ENCODE measurements around the gene ADARB2.
"Not testable (repeated sequence)": the region's sequence is repeated elsewhere in the genome, so short reads cannot be mapped to it uniquely, and the experiment has no call there.

ADARB2 gene

DNA sequence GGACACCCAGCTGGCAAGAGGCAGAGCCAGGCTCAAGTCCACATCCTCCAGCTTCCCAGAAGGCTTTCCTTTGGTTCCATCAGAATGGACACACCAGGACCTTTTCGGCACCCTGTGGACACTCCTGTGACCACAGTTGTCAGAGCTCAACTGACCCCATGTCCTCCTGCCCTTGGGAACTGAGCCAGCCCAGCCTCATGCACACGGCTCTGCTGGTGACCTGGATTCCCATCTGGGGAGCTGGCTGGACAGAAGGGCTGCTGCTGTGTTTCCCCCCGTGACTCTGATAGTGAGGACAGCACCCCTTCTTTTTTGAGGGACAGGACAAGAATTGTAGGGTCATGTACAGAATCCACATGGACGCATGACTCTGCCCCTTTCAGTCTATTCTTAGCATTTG is 392.0 kb downstream of the ADARB2 start:
- no peak for DNase-seq (ENCODE audit: low read depth)

DNA sequence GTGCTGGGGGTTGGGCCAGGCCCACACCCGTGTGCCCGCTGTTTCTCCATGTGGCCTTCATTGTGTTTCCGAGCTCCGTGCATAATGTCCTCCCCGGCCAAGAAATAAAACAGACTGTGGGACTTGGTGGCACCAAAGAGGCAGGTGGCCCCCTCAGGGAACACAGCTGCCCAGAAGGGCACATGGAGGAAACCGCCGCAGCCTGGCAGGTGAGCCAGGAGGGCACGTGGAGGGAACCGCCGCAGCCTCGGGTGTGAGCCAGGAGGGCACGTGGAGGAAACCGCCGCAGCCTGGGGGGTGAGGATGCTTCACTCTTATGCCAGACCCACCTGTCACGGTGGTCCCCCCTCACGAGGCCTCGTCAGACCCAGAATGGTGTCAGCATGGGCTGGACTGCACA is 392.5 kb downstream of the ADARB2 start:
- DNase-seq (ENCODE audit: low read depth), result no peak

DNA sequence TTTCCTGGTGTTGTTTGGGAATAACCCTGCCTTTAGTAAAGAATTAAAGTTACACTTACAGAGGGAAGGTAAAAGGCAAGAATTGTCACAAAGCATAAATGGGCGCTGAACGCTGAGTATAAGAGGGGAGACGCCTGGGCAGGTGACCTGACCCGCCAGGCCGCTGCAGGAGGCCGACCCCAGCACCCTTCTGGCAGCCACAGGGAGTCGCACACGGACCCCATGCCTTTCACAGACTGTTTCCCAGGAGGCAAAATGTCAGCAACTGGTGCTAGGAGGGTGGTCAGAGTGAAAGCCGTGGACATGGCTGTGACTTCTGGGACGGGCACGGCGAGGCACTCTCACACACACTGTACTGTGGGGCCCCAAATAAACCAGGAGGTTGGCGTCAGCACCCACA is 392.9 kb downstream of the ADARB2 start:
- DNase-seq (ENCODE audit: low read depth), result no peak

DNA sequence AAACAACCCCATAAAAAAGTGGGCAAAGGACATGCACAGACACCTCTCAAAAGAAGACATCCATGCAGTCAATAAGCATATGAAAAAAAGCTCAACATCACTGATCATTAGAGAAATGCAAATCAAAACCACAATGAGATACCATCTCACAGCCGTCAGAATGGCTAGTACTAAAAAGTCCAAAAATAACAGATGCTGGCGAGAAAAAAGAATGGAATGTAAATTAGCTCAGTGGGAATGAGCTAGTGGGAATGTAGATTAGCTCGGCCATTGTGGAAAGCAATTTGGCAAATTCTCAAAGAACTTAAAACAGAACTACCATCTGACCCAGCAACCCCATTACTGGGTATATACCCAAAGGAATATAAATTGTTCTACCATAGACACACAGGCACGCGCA is 394.1 kb downstream of the ADARB2 start:
- no peak for DNase-seq (ENCODE audit: low read depth)

DNA sequence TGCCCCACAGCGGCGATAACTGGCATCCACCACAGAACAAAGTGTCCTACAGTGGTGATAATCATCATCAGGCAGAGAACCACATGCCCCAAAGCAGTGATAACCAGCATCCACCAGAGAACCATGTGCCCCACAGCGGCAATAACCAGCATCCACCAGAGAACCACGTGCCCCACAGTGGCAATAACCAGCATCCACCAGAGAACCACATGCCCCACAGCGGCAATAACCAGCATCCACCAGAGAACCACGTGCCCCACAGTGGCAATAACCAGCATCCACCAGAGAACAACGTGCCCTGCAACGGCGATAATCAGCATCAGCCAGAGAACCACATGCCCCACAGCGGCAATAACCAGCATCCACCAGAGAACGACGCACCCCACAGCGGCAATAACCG is 396.3 kb downstream of the ADARB2 start:
- not testable (repeated sequence) for DNase-seq (ENCODE audit: low read depth)

DNA sequence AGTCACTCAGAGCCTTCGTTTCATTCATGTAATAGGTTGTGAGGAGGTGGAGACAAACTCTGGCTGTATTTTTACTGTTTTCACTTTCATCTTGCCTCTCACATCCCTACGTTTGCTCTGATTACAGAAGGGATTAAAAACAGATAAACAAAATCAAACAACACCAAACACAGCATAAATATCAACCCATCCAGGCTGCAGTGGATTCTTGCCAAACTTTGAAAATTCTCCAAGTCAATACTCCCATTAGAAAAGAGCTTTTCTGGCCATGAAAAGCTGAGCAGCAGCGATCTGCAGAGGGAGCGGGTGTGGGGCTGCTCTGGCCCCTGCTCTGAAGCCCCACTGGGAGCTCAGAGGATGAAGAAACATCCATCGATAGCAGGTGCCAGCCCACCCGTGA is 397.9 kb downstream of the ADARB2 start:
- no peak for DNase-seq (ENCODE audit: low read depth)

DNA sequence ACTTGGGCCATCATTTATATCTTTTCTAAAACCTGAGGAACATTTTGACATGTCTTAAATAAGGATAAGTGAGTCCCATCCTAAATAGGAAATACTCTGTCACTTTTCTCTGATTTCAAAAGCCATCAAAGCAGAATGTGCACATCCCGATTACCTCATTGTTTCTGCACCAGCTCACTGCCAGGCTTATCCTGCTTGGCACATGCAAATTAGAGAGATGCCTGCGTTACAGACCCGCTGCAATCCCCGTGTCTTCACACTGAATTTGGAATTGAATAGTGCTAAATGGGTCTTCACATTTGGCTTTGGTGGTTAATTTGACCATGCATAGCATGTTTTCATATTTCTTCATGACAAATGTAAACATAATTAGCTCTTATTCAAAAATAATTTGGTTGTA is 401.7 kb downstream of the ADARB2 start:
- DNase-seq (ENCODE audit: low read depth), result no peak

DNA sequence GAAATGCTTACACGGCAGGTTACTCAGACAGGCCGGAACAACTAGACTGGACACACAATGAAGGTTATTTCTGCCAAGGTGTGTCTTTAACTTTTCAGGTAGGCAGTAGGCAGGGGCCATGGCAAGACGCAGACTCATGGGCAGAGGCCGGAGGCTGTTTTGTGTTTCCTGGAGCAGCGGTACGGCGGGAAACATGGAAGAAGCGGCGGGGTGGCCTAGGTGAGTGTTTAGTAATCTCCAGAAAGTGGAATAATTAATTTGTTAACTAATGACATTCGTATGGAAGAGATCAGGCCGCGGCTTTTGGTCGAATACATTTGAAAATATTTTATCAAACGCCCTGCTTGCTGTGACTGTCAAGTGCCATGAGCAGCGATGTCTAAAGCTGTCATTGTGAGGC is 403.3 kb downstream of the ADARB2 start:
- no peak for DNase-seq (ENCODE audit: low read depth)

DNA sequence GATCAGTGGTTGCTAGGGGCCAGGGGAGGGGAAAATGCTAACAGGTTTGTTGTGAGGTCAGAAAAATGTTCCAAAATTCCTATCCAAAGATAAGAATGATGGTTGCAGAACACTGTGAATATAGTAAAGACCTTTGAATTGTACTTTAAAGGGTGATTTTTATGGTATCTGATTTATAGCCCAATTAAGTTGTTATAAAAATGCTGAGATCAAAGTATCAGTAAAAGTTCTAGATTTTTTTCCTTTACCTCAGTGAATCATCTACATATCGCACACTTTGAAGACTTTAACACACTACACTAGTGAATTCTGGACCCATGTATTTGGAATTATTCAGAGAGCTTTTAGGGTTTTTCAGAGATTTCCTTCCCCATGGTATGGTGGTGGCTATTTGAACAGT is 405.8 kb downstream of the ADARB2 start:
- no peak for DNase-seq (ENCODE audit: low read depth)

DNA sequence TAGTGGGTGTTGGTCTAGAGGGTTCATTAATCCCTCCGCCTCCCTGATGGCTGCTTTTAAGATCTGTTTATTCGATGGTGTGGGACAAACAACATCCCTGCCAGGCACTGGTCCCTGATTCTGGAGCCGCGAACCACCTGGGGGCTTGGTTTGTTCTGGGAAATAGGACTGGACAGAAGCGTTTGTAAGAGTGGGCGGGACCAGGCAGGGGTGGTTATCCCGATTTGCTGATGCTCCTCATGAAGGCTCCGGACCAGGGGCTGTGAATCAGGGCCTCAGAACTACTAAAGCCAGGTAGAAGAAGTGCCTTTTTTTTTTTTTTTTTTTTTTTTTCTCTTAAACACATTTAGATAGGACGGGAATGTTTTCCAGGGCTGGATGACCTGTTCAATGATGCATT is 407.7 kb downstream of the ADARB2 start:
- DNase-seq (ENCODE audit: low read depth), result no peak

DNA sequence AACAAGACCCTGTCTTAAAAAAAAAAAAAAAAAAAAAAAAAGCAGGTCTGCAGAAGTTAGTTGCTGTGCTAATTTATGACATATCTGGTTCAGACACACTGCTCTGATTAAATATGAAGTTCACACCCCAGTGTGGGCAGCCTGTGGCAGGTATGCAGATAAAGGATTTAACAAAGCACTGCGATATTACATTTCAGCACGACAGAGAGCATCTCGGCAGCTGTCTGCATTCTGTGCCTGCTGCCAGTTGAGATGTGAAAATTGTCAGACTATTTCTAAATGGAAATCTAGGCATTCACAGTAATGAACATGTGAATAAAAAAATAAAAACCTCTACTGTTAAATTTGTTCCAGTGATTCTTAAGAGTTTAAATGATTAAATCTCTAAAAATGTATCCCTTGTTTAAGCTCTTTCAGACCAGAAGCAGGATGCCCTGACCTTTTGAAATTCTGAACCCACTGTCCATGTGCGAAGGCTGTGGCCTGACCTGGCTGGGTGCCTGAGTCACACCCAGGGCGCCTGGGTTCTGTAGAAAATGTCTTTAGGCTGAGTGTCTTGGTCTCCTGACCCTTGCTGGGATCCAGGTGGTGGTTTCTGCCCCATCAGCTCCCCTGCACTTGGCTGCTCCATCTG is 408.2 kb downstream of the ADARB2 start:
- no peak for DNase-seq (ENCODE audit: low read depth)

DNA sequence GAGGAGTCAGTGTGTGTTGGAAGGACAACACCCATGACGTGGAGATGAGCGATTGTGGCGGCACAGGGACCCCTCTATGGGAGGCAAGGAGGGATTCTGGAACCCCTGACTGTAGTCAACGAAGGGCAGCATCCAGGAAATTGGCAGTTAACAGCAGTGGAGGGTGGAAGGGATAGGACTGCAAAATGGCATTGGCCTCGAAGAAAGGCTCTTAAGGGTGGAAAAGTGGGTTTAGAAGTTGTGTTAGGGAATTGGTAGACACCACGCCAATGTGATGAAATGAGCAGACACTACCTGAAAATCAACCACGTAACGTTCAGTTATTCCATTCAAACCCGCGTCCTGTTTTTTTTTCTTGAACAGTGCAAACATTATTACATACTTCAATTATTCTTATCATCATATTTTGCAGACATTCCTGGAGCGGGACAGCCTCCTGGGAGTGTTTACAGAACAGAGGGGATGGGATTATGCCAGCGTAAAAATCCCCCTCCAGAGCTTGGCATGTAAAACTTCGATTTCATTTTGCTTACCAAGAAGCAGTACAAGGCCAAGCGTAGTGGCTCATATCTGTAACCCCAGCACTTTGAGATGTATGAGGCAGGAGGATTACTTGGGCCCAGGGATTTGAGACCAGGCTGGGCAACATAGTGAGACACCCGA is 409.0 kb downstream of the ADARB2 start:
- no peak for DNase-seq (ENCODE audit: low read depth)

DNA sequence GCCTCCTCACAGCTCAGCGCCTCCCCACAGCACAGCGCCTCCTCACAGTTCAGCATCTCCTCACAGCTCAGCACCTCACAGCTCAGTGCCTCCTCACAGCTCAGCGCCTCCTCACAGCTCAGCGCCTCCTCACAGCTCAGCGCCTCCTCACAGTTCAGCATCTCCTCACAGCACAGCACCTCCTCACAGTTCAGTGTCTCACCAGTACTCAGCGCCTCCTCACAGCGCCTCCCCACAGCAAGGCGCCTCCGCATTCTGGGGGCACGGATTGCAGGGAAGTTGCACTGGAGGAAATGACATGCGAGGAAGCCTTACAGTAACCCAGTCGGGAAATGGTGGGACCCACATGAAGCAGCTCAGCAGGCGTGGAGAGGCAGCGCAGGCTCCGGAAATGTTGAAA is 409.6 kb downstream of the ADARB2 start:
- no peak for DNase-seq (ENCODE audit: low read depth)

DNA sequence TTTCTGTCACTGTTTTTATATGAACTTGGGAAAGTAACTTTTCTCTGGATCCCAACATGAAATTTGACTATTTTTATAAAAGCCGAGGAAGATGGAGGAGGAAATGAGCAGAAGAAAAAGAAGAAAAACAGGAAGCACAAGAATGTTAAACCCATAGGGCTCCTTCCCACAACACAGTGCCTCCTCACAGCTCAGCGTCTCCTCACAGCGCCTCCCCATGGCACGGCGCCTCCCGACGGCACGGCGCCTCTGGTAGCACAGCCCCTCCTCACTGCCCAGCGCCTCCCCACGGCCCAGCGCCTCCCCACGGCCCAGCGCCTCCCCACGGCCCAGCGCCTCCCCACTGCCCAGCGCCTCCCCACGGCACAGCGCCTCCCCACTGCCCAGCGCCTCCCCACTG is 410.8 kb downstream of the ADARB2 start:
- DNase-seq (ENCODE audit: low read depth), result not testable (repeated sequence)

DNA sequence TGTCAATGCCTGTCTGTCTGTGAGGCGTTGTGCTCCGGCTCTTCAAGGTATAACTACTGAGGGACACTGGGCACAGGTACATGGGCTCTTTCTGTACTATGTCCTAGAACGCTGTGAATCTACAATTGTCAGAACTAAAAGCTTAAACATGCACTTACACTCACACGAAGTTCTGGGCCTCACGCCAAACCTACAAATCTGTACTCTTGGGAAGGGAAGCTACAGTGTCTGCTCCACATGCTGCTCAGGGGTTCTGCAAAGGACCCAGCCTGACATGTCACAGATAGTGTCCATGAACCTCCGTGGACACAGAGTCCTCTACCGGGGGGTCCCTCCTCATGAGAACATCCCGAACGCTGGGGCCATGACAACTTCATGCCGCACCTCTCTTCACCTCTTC is 412.4 kb downstream of the ADARB2 start:
- DNase-seq (ENCODE audit: low read depth), result no peak

DNA sequence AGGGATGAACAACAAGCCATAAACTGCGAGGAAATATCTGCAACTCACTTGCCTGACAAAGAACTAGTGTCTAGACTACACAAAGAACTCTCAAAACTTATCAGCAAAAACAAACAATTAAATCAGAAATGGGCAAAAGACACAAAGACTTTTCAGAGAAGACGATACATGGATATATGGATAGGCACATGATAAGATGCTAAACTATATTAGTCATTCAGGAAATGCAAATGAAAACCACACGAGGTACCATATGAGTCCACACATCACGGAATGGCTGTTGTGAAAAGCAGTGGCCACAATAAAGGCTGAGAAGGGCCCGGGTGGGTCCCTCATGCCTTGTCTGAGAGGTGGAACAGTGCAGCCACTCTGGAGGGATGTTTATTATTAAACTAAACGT is 413.4 kb downstream of the ADARB2 start:
- no peak for DNase-seq (ENCODE audit: low read depth)

DNA sequence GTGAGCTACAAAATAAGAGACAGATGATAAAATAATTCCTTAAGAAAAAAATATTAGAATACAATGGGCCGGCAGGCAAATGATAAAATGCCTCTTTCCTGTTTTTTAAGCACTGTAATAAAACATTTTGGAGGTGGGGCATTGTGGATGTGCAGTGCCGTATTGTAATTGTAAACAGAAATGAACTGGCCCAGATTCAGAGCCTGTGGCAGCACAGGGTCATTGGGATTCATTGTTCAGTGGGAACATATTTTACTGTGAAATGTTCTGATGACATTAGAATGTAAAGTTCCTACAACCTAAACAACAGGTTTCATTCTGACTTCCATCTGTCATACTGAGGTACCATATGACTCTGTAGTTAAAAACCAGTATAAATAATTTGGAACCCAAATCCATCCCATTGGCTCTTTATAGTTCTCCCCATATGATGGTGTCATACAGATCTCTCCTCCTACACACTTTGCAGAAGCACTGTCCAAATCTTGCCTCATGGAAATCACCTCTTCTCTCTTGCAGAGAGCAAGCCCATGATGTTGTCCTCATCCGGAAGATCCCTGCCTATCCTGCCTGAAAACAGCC is 416.5 kb downstream of the ADARB2 start:
- no peak for DNase-seq (ENCODE audit: low read depth)

DNA sequence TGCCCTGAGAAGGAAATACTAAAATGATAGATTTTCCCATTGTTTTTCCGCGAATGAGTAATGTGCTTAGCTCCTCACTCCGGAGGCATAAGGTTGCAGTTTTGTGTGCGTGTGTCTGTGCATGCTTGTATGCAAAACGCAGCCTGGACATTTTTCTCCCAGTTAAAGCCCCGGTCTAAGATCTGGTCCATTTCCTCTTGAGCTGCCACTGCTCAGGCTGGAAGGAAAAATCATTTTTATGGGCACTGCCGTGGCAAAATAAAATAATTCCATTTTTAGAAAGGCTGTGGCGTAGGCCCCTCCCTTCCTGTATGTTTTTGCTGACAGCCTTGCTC is 420.5 kb downstream of the ADARB2 start:
- no peak for DNase-seq (ENCODE audit: low read depth)

DNA sequence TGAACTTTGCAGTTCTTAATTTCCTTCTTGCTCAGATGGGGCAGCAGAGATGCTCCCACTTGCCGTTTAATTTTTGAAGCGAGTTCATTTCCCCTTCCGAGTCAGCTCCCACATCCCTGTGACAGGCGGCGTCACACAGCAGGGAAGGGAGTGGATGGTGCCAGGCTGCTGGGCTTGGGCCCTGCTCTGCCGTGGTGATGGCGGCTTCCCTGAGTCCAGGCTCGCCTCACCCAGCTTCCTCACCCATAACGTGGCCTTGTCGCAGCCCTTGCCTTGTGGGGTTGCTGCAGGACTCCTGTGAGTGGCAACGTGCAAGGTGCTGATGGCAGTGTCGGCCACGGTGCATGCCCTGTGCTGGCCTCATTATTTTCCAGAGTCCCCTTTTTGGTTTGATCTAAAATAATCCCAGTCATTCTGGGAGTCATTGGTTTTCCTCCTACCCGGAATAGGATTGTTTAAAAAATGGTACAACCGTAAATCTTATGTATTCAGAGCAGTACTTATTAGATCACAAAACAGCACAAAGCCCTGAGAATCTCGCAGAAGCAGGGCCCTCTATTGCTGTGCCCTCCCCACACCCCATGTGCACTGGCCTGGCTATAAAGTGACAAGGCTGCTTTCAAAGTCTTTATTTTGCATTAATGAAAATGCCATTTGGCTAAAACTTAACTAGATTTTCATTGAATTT is 421.1 kb downstream of the ADARB2 start:
- DNase-seq (ENCODE audit: low read depth), result no peak

DNA sequence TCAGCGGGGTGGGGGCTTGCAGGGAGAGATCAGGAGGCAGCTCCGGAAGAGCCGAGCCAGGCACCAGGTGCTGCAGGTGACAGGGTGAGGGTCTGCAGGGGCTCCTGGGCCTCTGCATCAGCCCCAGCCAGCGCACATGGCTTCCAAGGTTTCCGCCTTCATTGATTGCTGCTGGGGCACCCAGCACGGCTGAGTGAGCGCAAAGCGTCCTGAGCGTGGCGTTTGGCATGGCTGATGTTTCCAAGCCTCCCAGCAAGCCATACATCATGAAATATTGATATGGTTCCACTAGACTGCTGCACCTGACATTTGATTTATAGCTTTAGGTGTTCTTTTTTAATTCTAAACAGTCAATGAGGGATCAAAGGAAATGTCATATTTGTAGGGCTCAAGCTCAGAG is 422.1 kb downstream of the ADARB2 start:
- DNase-seq (ENCODE audit: low read depth), result no peak

DNA sequence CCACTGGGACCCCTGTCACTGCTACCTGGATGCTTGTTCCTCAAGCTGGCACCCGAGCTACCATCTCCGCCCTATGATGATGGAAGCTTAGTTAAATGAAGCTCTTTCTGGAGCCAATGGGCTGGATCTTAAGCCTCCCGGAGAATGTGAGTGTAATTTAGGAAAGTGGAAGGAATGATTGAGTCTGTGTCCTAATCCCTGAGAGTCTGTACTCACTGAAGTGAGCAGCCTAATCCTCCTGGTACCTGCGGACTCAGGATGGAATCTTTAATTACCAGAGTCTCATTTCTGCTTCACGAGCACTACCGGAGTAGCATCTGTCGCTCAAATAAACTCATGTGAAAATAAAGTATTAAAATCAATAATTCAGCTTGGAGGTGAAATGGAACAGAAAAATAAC is 425.6 kb downstream of the ADARB2 start:
- no peak for DNase-seq (ENCODE audit: low read depth)

DNA sequence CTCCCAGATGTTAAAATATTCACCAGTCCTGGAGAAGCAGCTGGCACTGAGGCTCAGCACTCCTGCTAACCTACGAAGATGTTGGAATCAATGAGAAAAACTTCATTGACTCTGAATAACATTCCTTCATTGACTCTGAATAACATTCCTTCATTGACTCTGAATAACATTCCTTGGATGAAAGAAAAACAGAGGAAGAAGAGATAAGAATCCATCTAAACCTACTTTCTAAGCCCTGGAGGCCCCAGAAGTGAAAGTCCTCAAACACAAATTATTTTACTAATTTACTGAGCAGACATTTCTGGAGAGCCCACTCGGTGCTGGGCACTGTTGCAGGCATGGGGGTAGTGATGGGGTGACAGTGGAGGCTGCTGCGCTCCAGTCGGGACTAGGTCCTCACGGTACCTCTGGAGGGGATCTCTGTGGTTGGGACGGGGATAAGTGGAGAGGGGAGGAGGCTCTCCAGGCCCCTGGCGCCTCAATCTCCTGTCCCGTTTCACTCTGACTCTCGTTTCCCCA is 427.0 kb downstream of the ADARB2 start:
- DNase-seq (ENCODE audit: low read depth), result no peak

DNA sequence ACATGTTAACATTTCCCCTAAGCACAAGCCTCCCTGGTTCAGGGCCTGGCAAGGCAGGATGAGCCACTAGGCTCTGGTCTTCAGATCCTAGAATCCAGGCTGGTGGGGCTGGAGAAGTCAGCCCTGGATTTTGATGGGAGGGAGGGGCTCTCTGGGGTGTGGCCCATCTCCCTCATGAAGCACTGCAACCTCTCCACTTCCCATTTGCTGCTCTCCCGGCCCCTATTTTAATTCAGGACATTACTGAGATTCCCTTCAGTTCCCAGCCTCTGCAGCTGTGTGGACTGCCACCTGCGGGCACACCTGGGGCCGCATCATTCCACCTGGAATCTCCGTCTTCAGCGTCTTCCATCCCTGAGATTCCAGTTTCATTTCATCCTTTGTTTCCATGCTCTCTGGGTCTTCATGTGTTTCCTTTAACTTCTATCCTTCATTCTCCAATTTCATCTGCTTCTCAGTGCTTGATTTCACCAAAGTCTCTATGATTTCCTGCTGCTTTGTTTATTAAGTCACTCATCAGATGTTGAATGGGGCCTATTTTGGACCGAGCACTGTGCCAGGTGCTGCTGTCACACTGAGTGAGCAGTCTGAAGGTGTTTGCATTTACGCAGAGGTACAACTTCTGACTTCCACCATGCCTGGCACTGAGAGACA is 427.6 kb downstream of the ADARB2 start:
- no peak for DNase-seq (ENCODE audit: low read depth)

Data from activated T-helper 9 cell treated with anti-CD3 and anti-CD28 coated beads, Interleukin-2, amount 50 U/mL, for 16 hours (primary cell).